ENCODE measurements around the gene FAM83E.
"Not testable (repeated sequence)": the region's sequence is repeated elsewhere in the genome, so short reads cannot be mapped to it uniquely, and the experiment has no call there.

GRCh38 chr19:48657828-48658227 is 43.0 kb upstream of the FAM83E start:
- TF ChIP-seq BCL3 (IDR thresholded peaks at IDR 0.05); FOSL2 (IDR thresholded peaks at IDR 0.05); FOSL2 (CRISPR knock-in tag; IDR thresholded peaks at IDR 0.05); POLR2A (IDR thresholded peaks at IDR 0.05; ENCODE audit: low read length); JUN (IDR thresholded peaks at IDR 0.05); RFX5 (IDR thresholded peaks at IDR 0.05): not testable (repeated sequence)
